GM20431 (cell line): ENCODE measurements around the gene PSD2.

Source experiments
- in situ Hi-C: fragments of 300-500 bp; cut with MseI, MboI; formaldehyde crosslinking; loops from one replicate; pipeline ENCODE4 v1.15.0; 2020; ENCODE audit warnings: low sequenced_read_pairs; ENCODE audit not compliant: unreplicated experiment

Gene PSD2

DNA sequence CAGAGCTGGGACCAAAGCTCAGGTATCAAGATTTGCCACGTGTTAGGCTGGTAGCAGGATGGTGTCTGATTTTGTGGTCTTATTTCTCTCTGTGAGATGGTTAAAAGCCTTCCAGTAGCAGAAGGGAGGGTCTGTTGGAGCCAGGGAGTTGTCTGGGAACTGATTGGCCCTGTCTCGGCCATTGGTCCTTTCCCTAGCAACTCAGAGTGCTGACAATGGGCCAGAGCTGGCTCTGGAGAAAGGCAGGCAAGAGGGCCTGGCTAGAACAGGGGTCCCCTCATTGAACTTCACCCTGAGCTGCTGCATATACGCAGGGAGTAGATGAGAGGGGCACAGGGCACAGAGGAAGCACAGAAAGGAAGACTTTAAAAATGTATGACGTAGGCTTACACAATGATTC, 92.8 kb downstream of the PSD2 start:
- in situ Hi-C loops = no loop called here

DNA sequence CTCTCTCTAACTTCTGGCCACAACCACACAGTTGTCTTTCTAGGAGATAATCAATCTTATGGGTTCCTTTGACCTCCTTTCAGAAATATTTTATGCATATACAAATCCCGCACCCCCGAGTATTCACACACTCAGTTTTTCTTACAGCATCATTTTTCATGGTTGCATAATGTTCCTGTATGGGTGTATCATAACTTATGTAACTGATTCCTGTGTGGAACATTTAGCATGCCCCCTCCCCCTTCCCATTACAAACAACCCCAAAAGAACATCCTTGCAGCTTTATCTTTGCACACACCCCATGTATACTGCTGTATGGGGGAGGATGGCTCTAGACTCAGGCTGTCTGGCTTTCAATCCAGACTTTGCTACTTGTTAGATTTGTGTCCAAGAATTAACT, 93.8 kb downstream of the PSD2 start:
- in situ Hi-C loops = no loop called here

DNA sequence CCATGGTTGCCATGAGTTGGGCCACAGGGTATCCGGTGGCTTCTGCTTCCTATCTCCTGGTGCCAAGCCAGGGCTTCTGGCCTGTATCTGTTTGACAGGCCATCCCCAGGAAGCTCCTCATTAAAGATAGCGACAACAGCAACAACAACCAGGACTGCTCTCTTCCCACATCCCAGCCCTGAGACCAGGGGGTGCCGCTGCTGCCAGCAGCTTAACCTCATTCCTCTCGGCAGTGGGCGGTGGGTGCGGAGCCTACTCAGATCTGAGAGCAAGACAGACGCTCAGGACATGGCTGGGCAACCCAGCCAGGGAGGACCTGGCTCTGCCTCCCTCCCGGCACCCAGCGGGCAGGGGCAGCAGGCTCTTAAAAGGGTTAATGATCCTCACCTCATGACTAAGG, 98.3 kb downstream of the PSD2 start:
- in situ Hi-C loops = no loop called here
